GM18909 (cell line): ENCODE measurements around the gene ISCA2.

ENCODE experiments used
- ATAC-seq: cut with Tn5 transposase; IDR thresholded peaks from one replicate; pipeline ENCODE4 v1.9.1; 2021; ENCODE audit warnings: mild to moderate bottlenecking; ENCODE audit not compliant: unreplicated experiment, poor library complexity

ISCA2 gene

GRCh38 chr14:74480046-74480445, 13.5 kb upstream of the ISCA2 start:
- no peak for ATAC-seq

GRCh38 chr14:74482571-74482970, 11.0 kb upstream of the ISCA2 start:
- ATAC-seq = no peak

GRCh38 chr14:74483321-74483720, 10.2 kb upstream of the ISCA2 start:
- ATAC-seq = no peak

- ATAC-seq = no peak
Measured at GRCh38 chr14:74486164-74486563, 7.4 kb upstream of the ISCA2 start.

- ATAC-seq = no peak
Measured at GRCh38 chr14:74488786-74489397, 4.7 kb upstream of the ISCA2 start.

- no peak for ATAC-seq
Measured at GRCh38 chr14:74490486-74490885, 3.1 kb upstream of the ISCA2 start.

GRCh38 chr14:74491956-74492775, 1.4 kb upstream of the ISCA2 start:
- ATAC-seq = no peak

GRCh38 chr14:74492776-74493342, 706 bp upstream of the ISCA2 start, which contains the start of gene NPC2:
Gene NPC2 (minus strand): TSS chr14:74493305. CDS start chr14:74493274, 31 bp downstream.
- ATAC-seq = peak; percentile 17

GRCh38 chr14:74495356-74495755, 1.8 kb downstream of the ISCA2 start:
- ATAC-seq = no peak

GRCh38 chr14:74500417-74501134, 7.0 kb downstream of the ISCA2 start:
- no peak for ATAC-seq

- no peak for ATAC-seq
Measured at GRCh38 chr14:74501135-74501614, 7.6 kb downstream of the ISCA2 start.

GRCh38 chr14:74501691-74502090, 8.1 kb downstream of the ISCA2 start:
- ATAC-seq = no peak

GRCh38 chr14:74502236-74503019, 8.9 kb downstream of the ISCA2 start:
- ATAC-seq = no peak

- ATAC-seq = no peak
Measured at GRCh38 chr14:74503291-74503937, 9.8 kb downstream of the ISCA2 start.

- ATAC-seq = no peak
Measured at GRCh38 chr14:74503938-74504335, 10.4 kb downstream of the ISCA2 start.

GRCh38 chr14:74504412-74504811, 10.8 kb downstream of the ISCA2 start:
- ATAC-seq = no peak

GRCh38 chr14:74504874-74505720, 11.5 kb downstream of the ISCA2 start:
- ATAC-seq = no peak

- ATAC-seq = no peak
Measured at GRCh38 chr14:74505831-74506230, 12.3 kb downstream of the ISCA2 start.
